DOHH2 (cell line): ENCODE results near the gene ZNF622.

ENCODE experiments used
- H3F3A ChIP-seq: fragments of 200-600 bp; sonication (generic), shearing (Covaris generic); 2 replicates; pipeline ENCODE4 v1.6.0; 2016; ENCODE audit warnings: antibody characterized with exemption, mild to moderate bottlenecking; ENCODE audit not compliant: control insufficient read depth, insufficient read depth
- H3K27ac ChIP-seq: fragments of 200-600 bp; sonication (generic); 2 replicates; pipeline ENCODE4 v1.5.1; 2014; ENCODE audit warnings: low read depth, mild to moderate bottlenecking, low read length, moderate library complexity
- H3K27me3 ChIP-seq: fragments of 200-600 bp; sonication (generic); 2 replicates; pipeline ENCODE4 v1.6.1; 2014; ENCODE audit warnings: mild to moderate bottlenecking, low read length, mixed read lengths; ENCODE audit not compliant: control insufficient read depth
- H3K36me3 ChIP-seq: fragments of 200-600 bp; sonication (generic); 2 replicates; pipeline ENCODE4 v1.6.1; 2014; ENCODE audit warnings: mild to moderate bottlenecking, low read length, moderate library complexity, mixed read lengths; ENCODE audit not compliant: control insufficient read depth
- H3K4me1 ChIP-seq: fragments of 200-600 bp; sonication (generic); 2 replicates; pipeline ENCODE4 v1.6.1; 2014; ENCODE audit warnings: mild to moderate bottlenecking, low read length, mixed read lengths; ENCODE audit not compliant: control insufficient read depth
- H3K4me2 ChIP-seq: fragments of 200-600 bp; sonication (generic); 2 replicates; pipeline ENCODE4 v1.6.0; 2014; ENCODE audit warnings: mild to moderate bottlenecking, low read length, moderate library complexity
- H3K4me3 ChIP-seq: fragments of 200-600 bp; sonication (generic); 2 replicates; pipeline ENCODE4 v1.5.1; 2014; ENCODE audit warnings: mild to moderate bottlenecking, low read length, mixed read lengths
- H3K79me2 ChIP-seq: fragments of 200-600 bp; sonication (generic); 2 replicates; pipeline ENCODE4 v1.6.1; 2014; ENCODE audit warnings: mild to moderate bottlenecking, low read length, mixed read lengths; ENCODE audit not compliant: control insufficient read depth
- H3K9me2 ChIP-seq: fragments of 200-600 bp; sonication (generic); replicated peaks from 2 replicates; pipeline ENCODE4 v1.6.1; 2014; ENCODE audit warnings: mild to moderate bottlenecking, low read length, mixed read lengths; ENCODE audit not compliant: control insufficient read depth
- H3K9me3 ChIP-seq: fragments of 200-600 bp; sonication (generic); 2 replicates; pipeline ENCODE4 v1.6.1; 2014; ENCODE audit warnings: antibody characterized with exemption, low read length, mixed read lengths; ENCODE audit not compliant: control insufficient read depth, insufficient read depth
- H4K20me1 ChIP-seq: fragments of 200-600 bp; sonication (generic); 2 replicates; pipeline ENCODE4 v1.6.0; 2014; ENCODE audit warnings: low read depth, mild to moderate bottlenecking, antibody characterized with exemption, low read length, moderate library complexity; ENCODE audit not compliant: control insufficient read depth, insufficient read depth
- CTCF ChIP-seq: fragments of 200-600 bp; sonication (generic); IDR thresholded peaks from one replicate; pipeline ENCODE4 v1.5.1; 2014; ENCODE audit warnings: antibody characterized with exemption, mild to moderate bottlenecking, low read depth, low read length; ENCODE audit not compliant: poor library complexity, severe bottlenecking
- EZH2phosphoT487 ChIP-seq: fragments of 200-600 bp; sonication (generic); IDR thresholded peaks from 2 replicates; pipeline ENCODE4 v1.6.1; 2017; ENCODE audit warnings: borderline replicate concordance, mild to moderate bottlenecking, antibody characterized with exemption, low read length, moderate library complexity, mixed read lengths

ZNF622 gene

GRCh38 chr5:16465544-16466432, at the start of gene ZNF622:
TSS of gene ZNF622 (minus strand) at chr5:16465800. CDS start at chr5:16465665, 135 bp downstream.
- Histone ChIP-seq H3K79me2 (peaks cover 96% of the 10 kb centered on the region), H3K36me3 (peaks cover 50% of the 10 kb centered on the region)

GRCh38 chr5:16510098-16510497, 44.5 kb upstream of the ZNF622 start:
- Histone ChIP-seq H3K9me3 (no peaks in the 10 kb centered on the region), H3K4me3 (no peak overlapping the region), H3K9me2 (no peaks in the 10 kb centered on the region), H3K36me3 (no peaks in the 10 kb centered on the region), H3K4me1 (no peaks in the 10 kb centered on the region), H3K4me2 (no peak overlapping the region), H3K79me2 (no peaks in the 10 kb centered on the region), H3K27me3 (no peaks in the 10 kb centered on the region), H3F3A (no peaks in the 10 kb centered on the region), H4K20me1 (no peaks in the 10 kb centered on the region), H3K27ac (no peak overlapping the region)
- TF ChIP-seq CTCF (no peak), EZH2phosphoT487 (no peak)

More at GRCh38 chr5:16465544-16466432, at the start of gene ZNF622:
- Histone ChIP-seq H3K27ac (peak within 1 kb of the TSS; percentile 40), H4K20me1 (peaks cover 22% of the 10 kb centered on the region), H3K9me2 (no peaks in the 10 kb centered on the region), H3K4me1 (peaks cover 49% of the 10 kb centered on the region), H3K4me2 (peak within 1 kb of the TSS; percentile 89), H3F3A (no peaks in the 10 kb centered on the region), H3K4me3 (peak within 1 kb of the TSS; percentile 83), H3K27me3 (no peaks in the 10 kb centered on the region), H3K9me3 (no peaks in the 10 kb centered on the region)
- no peak for TF ChIP-seq CTCF
- TF ChIP-seq EZH2phosphoT487 = no peak

GRCh38 chr5:16508730-16509531, 43.3 kb upstream of the ZNF622 start:
- H3K79me2 ChIP-seq = no peaks in the 10 kb centered on the region
- no peaks in the 10 kb centered on the region for H3F3A ChIP-seq
- H3K9me3 ChIP-seq = no peaks in the 10 kb centered on the region
- no peaks in the 10 kb centered on the region for H3K36me3 ChIP-seq
- TF ChIP-seq CTCF = no peak
- TF ChIP-seq EZH2phosphoT487 = no peak
- no peaks in the 10 kb centered on the region for H3K27me3 ChIP-seq
- H3K27ac ChIP-seq = no peak overlapping the region
- H3K4me2 ChIP-seq = no peak overlapping the region
- no peaks in the 10 kb centered on the region for H3K9me2 ChIP-seq
- no peaks in the 10 kb centered on the region for H4K20me1 ChIP-seq
- no peak overlapping the region for H3K4me3 ChIP-seq
- H3K4me1 ChIP-seq = no peaks in the 10 kb centered on the region
